ENCODE measurements around the gene FRMD6. TPM values are rescaled to one million over a fixed set of nuclear protein-coding genes. Genes with fewer than 3 reads are reported as not detected.

Gene FRMD6
- polyA plus RNA-seq, 1 donor from 2014 or later = 2.4 TPM

GRCh38 chr14:51780006-51780692 lies 128.4 kb downstream of the FRMD6 start:
- H3K4me2 ChIP-seq (ENCODE audit: low read length) = no peak overlapping the region
- H3K9ac ChIP-seq (ENCODE audit: low read length) = peak overlapping the region; percentile 9
- no peaks in the 10 kb centered on the region for H3K36me3 ChIP-seq (ENCODE audit: insufficient read depth, low read length)
- no peaks in the 10 kb centered on the region for H3K9me3 ChIP-seq (ENCODE audit: low read length)
- H3K27me3 ChIP-seq (ENCODE audit: insufficient read depth, low read depth, low read length) = no peaks in the 10 kb centered on the region
- peak overlapping the region; percentile 31 for H3K4me3 ChIP-seq (ENCODE audit: low read length)
- TF ChIP-seq REST (IDR thresholded peaks at IDR 0.05; ENCODE audit: borderline replicate concordance) (no peak), EP300 (conservative IDR thresholded peaks at IDR 0.05; ENCODE audit: poor library complexity, severe bottlenecking) (no peak), POLR2AphosphoS5 (IDR thresholded peaks at IDR 0.05) (no peak), CTCF (IDR thresholded peaks at IDR 0.05; ENCODE audit: poor library complexity, severe bottlenecking) (peak; percentile 93), MXI1 (conservative IDR thresholded peaks at IDR 0.05; ENCODE audit: poor library complexity, severe bottlenecking) (no peak), RAD21 (conservative IDR thresholded peaks at IDR 0.05) (peak; percentile 92), EZH2 (IDR thresholded peaks at IDR 0.05; ENCODE audit: borderline replicate concordance, insufficient read depth, low read length, poor library complexity, severe bottlenecking) (no peak), TAF1 (IDR thresholded peaks at IDR 0.05; ENCODE audit: low read depth) (no peak), SMC3 (conservative IDR thresholded peaks at IDR 0.05; ENCODE audit: poor library complexity) (peak; percentile 96)
- H2AFZ ChIP-seq (ENCODE audit: low read depth, low read length) = peak overlapping the region; percentile 1
- no peaks in the 10 kb centered on the region for H3K9me2 ChIP-seq (ENCODE audit: insufficient read depth, low read length)
- no peak overlapping the region for H3K27ac ChIP-seq (ENCODE audit: low read length)
- no peaks in the 10 kb centered on the region for H4K20me1 ChIP-seq (ENCODE audit: insufficient read depth)
- H3K79me2 ChIP-seq (replicated peaks; ENCODE audit: insufficient read depth, low read length) = no peaks in the 10 kb centered on the region
- H3F3A ChIP-seq (ENCODE audit: insufficient read depth, low read length, poor library complexity, severe bottlenecking) = no peaks in the 10 kb centered on the region

Small RNA genes within 50 kb of the gene (small RNA-seq; reads per million reads assigned to genes)
- gene OR7E159P (0 reads per million in 3 experiments), gene RNA5SP385 (0 reads per million in 3 experiments), gene RNU6-301P (0 to 0.08 (median 0) reads per million in 3 experiments)

Other genes starting within 250 kb of the FRMD6 start
- 503 and 515 TPM in 2 replicates for gene GNG2, start 208.7 kb downstream of the FRMD6 start, polyA plus RNA-seq